ENCODE data around the gene RIMBP3C.
A peak's percentile ranks its signal among the peaks of the same experiment; 100 is the strongest.
"Not testable (repeated sequence)": the region's sequence is repeated elsewhere in the genome, so short reads cannot be mapped to it uniquely, and the experiment has no call there.

RIMBP3C gene

DNA sequence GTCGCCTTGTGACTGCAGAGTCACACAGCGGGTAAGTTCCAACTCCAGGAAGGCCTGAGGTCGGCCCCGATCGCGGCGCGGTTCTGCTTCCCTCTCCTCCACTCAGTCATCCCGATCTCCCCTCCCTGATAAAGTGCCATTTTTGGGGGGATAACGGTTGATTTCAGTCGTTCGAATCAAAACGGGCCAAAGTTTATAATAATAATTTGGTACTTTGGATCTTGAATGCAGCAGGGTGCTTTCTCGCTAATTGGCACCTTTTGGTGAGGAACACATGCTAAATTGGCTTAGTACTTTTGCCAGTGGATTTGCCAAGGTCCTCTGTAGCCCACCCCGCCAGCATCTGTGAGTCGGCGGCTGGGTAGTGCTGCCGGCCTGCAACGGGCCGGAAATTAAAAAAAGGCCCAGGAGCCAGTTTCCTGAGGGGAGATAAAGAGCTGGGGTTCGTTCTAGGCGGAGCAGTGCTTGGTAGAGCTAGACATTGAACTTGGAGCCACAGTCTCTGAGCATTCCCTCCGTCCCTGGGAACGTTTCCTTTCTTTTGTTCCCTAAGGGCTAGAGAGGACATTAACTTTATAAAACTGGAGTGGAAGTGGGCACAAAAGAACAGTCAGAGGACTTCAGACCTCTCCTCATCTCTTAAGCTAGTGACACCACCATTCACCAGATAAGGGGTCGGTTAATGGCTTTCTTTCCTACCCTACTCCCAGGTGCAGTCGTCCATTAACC lies 17.2 kb upstream of the RIMBP3C start:
- TF ChIP-seq, protein P1, sequence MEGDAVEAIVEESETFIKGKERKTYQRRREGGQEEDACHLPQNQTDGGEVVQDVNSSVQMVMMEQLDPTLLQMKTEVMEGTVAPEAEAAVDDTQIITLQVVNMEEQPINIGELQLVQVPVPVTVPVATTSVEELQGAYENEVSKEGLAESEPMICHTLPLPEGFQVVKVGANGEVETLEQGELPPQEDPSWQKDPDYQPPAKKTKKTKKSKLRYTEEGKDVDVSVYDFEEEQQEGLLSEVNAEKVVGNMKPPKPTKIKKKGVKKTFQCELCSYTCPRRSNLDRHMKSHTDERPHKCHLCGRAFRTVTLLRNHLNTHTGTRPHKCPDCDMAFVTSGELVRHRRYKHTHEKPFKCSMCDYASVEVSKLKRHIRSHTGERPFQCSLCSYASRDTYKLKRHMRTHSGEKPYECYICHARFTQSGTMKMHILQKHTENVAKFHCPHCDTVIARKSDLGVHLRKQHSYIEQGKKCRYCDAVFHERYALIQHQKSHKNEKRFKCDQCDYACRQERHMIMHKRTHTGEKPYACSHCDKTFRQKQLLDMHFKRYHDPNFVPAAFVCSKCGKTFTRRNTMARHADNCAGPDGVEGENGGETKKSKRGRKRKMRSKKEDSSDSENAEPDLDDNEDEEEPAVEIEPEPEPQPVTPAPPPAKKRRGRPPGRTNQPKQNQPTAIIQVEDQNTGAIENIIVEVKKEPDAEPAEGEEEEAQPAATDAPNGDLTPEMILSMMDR (IDR thresholded peaks at IDR 0.05; ENCODE audit: insufficient read depth, missing control alignments) = no peak
- FAIRE-seq (no peak), DNase-seq (ENCODE audit: insufficient read length, low spot score) (no peak)

DNA sequence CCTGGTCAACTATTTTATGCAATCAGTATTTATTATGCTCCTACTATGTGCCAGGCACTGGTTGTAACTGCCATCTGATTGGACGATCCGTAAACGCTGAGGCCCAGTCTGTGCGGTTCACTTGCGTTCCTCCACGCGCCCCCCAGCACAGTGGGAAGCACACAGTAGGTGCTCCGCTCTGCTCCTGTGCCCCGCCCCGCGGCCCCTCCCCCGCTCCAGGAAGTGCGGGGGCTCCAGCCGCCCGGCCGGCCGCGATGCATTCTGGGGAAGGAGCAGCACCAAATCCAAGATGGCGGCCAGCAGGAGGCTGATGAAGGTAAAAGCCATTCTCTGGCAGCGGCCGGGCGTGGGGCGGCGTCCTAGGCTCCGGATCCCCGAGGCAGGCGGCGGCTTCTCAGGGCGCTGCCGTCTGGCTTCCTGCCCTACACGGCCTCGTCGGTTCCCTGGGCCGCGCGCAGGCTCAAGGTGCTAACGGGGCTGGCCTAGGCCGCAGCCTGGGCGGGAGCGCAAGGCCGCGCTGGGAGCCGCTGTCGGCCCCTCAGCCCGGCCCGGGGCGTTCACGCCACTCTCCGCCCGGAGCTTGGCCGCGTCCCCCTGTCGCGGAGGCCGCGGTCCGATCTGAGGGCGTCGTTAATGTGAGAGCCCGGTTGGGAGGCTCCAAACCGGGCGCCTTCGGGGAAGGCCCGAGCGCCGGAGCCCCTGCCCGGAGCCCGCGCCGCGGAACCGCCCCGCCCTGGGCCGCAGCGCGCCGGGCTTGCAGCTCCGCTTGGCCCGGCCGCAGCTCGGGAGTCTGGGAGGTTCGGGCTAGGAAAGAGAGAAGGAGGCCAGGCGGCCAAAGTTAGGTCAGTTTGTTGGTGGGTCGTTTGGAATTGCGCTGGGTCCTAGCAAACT lies 16.4 kb upstream of the RIMBP3C start, which contains the start of gene UBE2L3:
Gene UBE2L3 (plus strand): TSS at position 259 of the 891 bp plus-strand sequence. CDS start 31 bp downstream, at position 290.
- DNase-seq (ENCODE audit: insufficient read length, low spot score) = peak; percentile 83
- TF ChIP-seq, protein P1 (IDR thresholded peaks at IDR 0.05; ENCODE audit: insufficient read depth, missing control alignments) = no peak
- FAIRE-seq = no peak

DNA sequence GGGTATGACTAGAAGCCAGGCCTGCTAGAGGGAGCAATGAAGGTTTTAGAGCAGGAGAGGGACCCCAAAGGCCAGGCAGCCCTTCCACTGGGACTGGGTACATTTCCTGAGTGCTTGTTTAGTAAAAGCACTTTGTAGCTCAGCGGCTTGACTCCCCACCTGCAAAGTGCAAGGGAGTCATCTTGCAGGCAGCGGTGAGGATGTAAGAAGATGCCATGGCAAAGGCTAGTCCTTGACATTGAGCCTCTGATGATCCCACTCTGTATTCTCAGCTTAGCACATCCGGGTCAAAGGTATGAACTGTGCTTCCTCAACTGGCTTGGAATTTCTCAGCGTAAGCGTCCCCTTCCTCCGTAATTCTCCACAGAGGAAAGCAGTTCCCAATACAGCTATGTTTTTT lies 13.2 kb upstream of the RIMBP3C start:
- TF ChIP-seq, protein P1 (IDR thresholded peaks at IDR 0.05; ENCODE audit: insufficient read depth, missing control alignments) = no peak
- no peak for DNase-seq (ENCODE audit: insufficient read length, low spot score)
- FAIRE-seq = no peak

DNA sequence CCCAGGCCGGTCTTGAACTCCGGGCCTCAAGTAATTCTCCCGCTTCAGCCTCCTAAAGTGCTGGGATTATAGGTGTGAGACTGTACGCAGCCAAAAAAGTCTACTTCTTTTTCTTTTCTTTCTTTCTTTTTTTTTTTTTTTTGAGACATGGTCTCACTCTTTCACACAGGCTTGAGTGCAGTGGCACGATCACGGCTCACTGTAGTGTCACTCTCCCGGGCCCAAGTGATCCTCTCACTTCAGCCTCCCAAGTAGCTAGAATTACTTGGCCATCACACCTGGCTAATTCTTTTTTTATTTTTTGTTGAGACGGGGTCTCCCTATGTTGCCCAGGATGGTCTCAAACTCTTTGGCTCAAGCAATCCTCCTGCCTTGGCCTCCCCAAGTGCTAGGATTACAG lies 12.7 kb upstream of the RIMBP3C start:
- FAIRE-seq (no peak), DNase-seq (ENCODE audit: insufficient read length, low spot score) (no peak)
- TF ChIP-seq, protein P1 (IDR thresholded peaks at IDR 0.05; ENCODE audit: insufficient read depth, missing control alignments) = no peak

DNA sequence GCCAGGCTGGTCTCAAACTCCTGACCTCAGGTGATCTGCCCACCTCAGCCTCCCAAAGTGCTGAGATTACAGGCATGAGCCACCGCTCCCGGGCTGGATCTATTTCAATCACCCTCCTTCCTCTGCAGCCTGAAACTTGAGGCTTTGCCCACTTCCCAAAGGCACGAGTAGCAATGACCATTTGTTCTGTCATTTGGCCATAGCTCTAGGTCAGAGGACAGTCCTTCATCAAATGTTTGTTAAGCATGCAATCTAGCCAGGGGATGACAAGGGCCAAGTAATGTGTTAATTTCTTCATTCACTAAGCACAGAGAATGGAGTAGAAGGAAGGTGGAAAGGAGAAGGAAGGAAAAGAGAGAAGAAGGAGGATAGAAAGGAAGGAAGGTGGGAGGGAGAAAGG lies 9.4 kb upstream of the RIMBP3C start:
- DNase-seq (ENCODE audit: insufficient read length, low spot score); FAIRE-seq: not testable (repeated sequence)

DNA sequence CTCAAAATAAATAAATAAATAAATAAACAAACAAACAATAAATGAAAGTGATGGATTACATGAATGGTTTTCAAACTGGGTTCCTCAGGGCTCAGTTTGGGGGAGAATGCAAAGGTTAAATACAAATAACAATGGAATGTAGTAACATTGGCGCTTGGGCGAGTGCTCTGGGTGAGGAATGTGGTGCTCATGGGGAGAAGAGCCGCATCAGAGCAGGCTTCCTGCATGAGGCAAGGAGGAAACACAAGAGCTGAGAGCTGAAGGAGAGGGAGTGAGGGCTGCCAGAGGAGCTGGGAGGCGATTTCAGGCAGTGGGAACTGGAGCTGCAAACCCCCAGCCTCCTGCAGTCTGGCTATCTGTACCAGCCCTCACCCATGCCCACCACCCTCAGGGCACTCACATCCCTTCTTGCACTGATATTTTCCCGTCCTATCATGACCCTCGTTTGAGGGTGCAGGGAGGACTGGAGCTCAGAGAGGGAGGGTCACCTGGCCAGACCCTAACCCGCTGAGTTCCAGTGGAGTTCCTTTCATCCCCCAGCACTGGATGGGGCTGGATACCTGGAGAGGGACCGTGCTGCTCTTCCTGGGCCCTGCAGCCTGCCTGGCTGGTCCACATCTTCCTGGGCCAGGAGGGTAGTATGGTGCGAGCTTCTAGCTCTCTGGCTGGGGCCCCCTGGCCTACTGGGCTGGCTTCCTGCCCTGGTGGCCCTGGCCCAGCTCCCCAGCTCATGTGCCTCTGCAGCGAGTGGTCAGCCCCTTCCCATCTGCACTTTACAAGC lies 8.3 kb upstream of the RIMBP3C start:
- FAIRE-seq = not testable (repeated sequence)

DNA sequence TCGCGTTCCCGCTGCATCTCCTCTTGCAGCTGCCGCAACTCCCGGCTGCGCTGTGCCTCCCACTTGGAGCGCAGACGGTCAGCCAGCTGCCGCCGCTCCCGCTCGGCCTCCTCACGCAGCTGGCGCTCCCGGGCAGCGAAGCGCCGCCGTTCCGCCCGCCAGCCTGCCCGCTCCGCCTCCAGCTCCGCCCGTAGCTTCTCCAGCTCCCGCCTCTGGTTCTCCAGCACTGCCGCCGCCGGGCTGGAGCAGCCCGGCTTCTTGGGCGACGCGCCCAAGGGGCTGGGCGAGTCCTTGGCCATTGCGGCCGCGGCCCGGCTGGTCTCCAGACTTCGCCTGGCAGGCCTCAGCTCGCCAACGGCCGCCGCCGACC lies 598 bp downstream of the RIMBP3C start:
- FAIRE-seq; DNase-seq (ENCODE audit: insufficient read length, low spot score): not testable (repeated sequence)

More for the DNA sequence above, 8.3 kb upstream of the RIMBP3C start:
- not testable (repeated sequence) for DNase-seq (ENCODE audit: insufficient read length, low spot score)

DNA sequence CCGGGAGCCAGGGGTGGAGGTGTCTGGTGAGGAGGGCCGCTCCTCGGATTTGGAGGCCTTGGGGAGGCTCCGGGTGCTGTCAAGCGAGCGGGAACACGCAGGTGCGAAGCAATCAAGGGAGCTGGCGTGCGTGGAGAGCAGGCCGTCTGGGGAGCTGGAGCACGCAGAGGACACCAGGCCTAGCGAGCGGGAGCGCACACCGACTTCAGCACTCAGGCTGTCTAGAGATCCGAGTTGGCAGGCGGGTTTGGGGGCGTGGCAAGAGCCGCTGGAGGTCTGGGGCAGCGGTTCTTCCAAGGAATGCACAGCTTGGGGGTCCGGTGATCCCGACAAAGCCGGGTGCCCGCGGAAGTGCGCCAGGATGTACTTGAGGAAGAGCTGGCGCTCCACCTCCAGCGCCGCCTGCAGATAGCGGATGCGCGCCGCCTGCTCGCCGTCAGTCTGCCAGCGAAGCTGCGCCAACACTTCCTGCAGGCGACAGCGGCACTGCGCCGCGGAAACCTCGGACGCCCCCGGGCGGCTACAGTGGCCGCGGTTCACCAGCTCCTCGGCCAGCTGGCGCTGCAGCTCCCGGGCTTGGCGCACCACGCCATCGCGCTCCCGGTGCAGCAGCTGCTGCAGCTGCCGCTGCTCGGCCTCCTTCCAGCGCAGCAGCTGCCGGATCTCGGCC lies 1.1 kb downstream of the RIMBP3C start:
- FAIRE-seq; DNase-seq (ENCODE audit: insufficient read length, low spot score): not testable (repeated sequence)

DNA sequence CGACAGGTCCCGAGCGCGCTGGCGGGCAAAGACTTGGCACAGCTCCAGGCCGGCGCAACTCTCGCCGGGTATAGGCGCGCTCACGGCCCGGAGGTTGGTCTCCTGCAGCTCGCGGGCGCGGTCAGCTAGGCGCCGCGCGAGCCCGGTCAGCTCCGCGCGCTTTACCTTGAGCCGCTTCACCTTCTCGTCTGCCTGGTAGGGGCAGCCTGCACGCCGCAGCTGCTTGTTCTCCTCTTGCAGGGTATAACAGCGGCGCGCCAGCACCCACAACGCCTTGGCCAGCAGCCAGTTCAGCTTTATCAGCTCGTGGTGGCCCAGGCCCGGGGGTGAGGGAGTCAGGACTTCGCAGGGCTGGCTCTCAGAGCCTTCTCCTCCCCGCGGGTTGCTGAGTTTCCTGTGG lies 1.7 kb downstream of the RIMBP3C start:
- not testable (repeated sequence) for DNase-seq (ENCODE audit: insufficient read length, low spot score); FAIRE-seq

DNA sequence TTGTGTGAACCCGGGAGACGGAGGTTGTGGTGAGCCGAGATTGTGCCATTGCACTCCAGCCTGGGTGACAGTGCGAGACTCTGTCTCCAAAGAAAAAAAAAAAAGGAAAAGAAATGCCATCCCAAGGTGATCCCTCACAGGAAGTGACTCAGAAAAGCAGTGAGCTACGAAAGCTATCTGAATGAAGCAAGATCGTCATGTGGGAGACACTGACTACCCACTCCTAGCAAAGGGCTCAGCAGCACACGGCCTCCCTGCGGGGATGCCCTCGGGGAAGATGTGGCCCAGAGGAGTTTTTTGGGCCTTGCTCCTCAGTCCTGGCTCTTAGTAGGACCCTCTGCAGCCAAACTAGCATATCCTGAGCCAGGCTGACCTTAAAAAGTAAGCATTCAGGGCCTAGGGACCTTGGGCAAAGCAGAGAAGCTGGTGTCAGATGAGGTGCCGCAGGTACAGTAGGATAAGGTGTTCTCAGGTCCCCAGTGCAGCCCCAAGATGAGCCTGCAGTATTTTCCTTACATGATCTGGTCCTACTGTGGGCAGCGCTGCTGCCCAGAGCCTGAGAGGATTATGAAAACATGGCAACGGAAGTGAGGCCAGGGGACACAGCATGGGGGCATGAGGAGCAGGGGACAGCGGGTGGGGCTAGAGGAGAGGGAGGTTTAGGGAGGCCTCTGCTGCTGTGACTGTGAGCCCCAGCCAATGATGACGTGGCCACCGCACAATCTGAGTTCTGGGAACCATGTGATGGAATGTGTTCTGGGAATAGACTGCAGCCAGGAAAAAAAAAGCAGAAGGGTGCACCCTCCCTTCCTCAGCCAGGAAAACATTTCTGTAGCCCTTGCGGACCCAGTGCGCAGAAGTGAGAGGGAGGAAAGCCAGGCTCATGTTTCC lies 6.6 kb downstream of the RIMBP3C start:
- not testable (repeated sequence) for DNase-seq (ENCODE audit: insufficient read length, low spot score); FAIRE-seq

DNA sequence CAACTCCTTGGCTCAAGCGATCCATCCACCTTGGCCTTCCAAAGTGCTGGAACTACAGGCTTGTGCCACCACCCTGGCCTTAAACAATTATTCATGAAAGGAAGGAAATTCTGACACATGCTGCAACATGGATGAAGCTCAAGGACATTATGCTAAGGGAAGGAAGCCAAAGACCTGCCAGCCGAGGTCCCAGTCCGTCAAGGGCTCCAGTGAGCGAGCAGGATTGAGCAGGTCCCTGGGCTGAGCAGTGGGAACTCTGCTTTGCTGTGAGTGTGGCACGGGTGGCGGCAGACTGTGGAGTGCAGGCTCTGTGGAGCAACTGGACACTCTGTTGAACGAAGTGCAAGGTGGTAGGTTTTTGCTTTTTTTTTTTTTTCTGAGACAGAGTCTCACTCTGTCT lies 11.4 kb downstream of the RIMBP3C start:
- DNase-seq (ENCODE audit: insufficient read length, low spot score); FAIRE-seq: not testable (repeated sequence)

DNA sequence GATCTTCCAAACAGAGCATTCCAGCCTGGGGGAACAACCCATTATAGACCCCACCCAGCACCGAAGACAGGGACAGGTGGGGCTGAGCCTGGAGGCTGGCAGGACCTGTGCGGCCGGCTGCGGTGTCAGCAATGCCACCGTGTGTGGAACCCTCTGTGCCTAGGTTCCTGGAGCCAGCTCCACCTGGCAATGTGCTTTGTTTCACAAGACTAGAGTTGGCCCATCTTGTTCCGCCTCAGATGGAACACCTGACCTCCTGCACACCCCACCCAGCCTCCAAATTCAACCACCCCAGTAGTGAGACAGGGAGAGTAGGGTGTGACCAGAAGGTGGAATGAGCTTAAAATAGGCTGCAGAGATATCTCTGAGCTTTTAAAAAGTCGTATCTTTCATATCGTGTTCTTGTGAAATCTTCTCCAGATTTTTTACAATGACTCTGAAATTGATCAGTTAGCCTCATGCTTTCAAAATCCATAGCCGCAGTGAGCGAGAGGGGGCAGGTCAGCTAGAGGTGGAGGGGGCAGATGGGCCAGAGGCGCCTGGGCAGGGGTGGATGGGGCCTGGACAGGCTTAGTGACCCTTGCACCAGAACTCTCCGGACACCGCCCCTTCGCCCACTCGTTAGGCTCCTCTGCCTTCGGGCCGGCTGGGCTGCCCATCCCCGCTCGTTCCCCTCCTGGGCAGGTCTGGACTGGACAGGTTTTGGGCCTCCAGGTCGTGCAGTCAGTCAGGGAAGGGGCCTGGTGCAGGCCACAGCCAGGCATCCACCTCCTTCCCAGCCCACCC lies 18.2 kb downstream of the RIMBP3C start:
- not testable (repeated sequence) for DNase-seq (ENCODE audit: insufficient read length, low spot score); FAIRE-seq

Data from D721Med (cell line).